ENCODE data around the gene ATP6V0E1. TPM values are rescaled to one million over a fixed set of nuclear protein-coding genes. Genes with fewer than 3 reads are reported as not detected.

Gene ATP6V0E1
- total and polyA plus RNA-seq, 2 donors (not counting 3 experiments of a cell fraction or from before 2014, with no cell fraction given), result 217 to 278 TPM

GRCh38 chr5:172952034-172952511 is 31.5 kb upstream of the ATP6V0E1 start:
- no peak overlapping the region for H3K9ac ChIP-seq (replicated peaks; ENCODE audit: extremely low read depth, insufficient read depth, low read length)
- H3K4me2 ChIP-seq (ENCODE audit: insufficient read depth, low read length), result no peak overlapping the region
- H3K79me2 ChIP-seq (ENCODE audit: control insufficient read depth, insufficient read depth, low read length), result no peaks in the 10 kb centered on the region
- H2AFZ ChIP-seq (ENCODE audit: low read depth, low read length), result no peak overlapping the region
- no peak overlapping the region for H3K27ac ChIP-seq (ENCODE audit: insufficient read depth, low read depth, low read length)
- FAIRE-seq, result no peak
- H3K4me1 ChIP-seq (ENCODE audit: control insufficient read depth, extremely low read depth, insufficient read depth, low read length), result peaks cover 11% of the 10 kb centered on the region
- ChIA-PET POLR2A (no interaction called here), CTCF (interaction anchor here (0.9 to 2.8 kb wide), 2 partner anchors 20 to 245 kb away, joined by 3 to 13 read pairs; no protein-coding TSS in a partner anchor)
- dilution Hi-C loops (cut with MboI; ENCODE audit: extremely low pct_ligation_motif_present, low sequenced_read_pairs) (no loop called here), intact Hi-C loops (cut with micrococcal nuclease) (no loop called here)
- H4K20me1 ChIP-seq (replicated peaks; ENCODE audit: control insufficient read depth, extremely low read depth, insufficient read depth, low read length), result no peaks in the 10 kb centered on the region
- H3K36me3 ChIP-seq (ENCODE audit: control insufficient read depth in 2 of 2, extremely low read depth in 1 of 2, insufficient read depth in 2 of 2, low read length in 2 of 2), result peaks cover 0 to 11% of the 10 kb centered on the region in 2 experiments
- H3K4me3 ChIP-seq (replicated peaks in 1 of 3; ENCODE audit: insufficient read depth in 1 of 3, low read depth in 1 of 3, low read length in 3 of 3), result no peak overlapping the region
- no peak for DNase-seq (ENCODE audit: low read depth, low spot score)
- no peaks in the 10 kb centered on the region for H3K27me3 ChIP-seq (ENCODE audit: control insufficient read depth in 2 of 2, insufficient read depth in 2 of 2, low read length in 2 of 2)
- no peaks in the 10 kb centered on the region for H3K9me1 ChIP-seq (replicated peaks; ENCODE audit: control insufficient read depth, extremely low read depth, insufficient read depth, low read length)
- no TSS peak for BruUV-seq (replicated peaks)
- no peaks in the 10 kb centered on the region for H3K9me3 ChIP-seq (replicated peaks; ENCODE audit: control insufficient read depth, insufficient read depth, low read length)
- TF ChIP-seq MAX (IDR thresholded peaks at IDR 0.05; ENCODE audit: insufficient read depth, insufficient read length) (no peak), JUN (IDR thresholded peaks at IDR 0.05; ENCODE audit: borderline replicate concordance, insufficient read depth, insufficient read length, low read depth) (no peak), POLR2AphosphoS5 (IDR thresholded peaks at IDR 0.05; ENCODE audit: insufficient read depth, low read depth, low read length) (no peak), FOS (IDR thresholded peaks at IDR 0.05; ENCODE audit: borderline replicate concordance, insufficient read depth, low read length) (no peak), EZH2 (IDR thresholded peaks at IDR 0.05; ENCODE audit: borderline replicate concordance, low read depth, low read length, severe bottlenecking) (no peak), POLR2A (IDR thresholded peaks at IDR 0.05; ENCODE audit: low read depth, low read length) (no peak), GATA2 (IDR thresholded peaks at IDR 0.05; ENCODE audit: insufficient read depth, insufficient read length, low read depth, low read length) (no peak), CTCF (IDR thresholded peaks at IDR 0.05; ENCODE audit: extremely low read depth in 1 of 2, insufficient read depth in 1 of 2, low read depth in 1 of 2, low read length in 2 of 2) (no peak), MYC (IDR thresholded peaks at IDR 0.05; ENCODE audit: low read depth, low read length) (no peak)

All from endothelial cell of umbilical vein (primary cell).